ENCODE data around the gene RTP2.
"Not testable (repeated sequence)": the region's sequence is repeated elsewhere in the genome, so short reads cannot be mapped to it uniquely, and the experiment has no call there.

Gene RTP2

GRCh38 chr3:187689984-187690383, 12.4 kb downstream of the RTP2 start:
- DNase-seq (ENCODE audit: low read depth, low spot score), result no peak
- ChIA-PET CTCF (interaction anchor here (1.8 to 24.9 kb wide), 3 partner anchors 9 to 365 kb away, joined by 4 to 1530 read pairs (median 78); no protein-coding TSS in a partner anchor), POLR2A (no interaction called here)
- no peak for TF ChIP-seq CTCF (IDR thresholded peaks at IDR 0.05; ENCODE audit: insufficient read depth, low read length, missing control alignments)
- H3K4me3 ChIP-seq (ENCODE audit: low read depth, low read length), result no peak overlapping the region

DNA sequence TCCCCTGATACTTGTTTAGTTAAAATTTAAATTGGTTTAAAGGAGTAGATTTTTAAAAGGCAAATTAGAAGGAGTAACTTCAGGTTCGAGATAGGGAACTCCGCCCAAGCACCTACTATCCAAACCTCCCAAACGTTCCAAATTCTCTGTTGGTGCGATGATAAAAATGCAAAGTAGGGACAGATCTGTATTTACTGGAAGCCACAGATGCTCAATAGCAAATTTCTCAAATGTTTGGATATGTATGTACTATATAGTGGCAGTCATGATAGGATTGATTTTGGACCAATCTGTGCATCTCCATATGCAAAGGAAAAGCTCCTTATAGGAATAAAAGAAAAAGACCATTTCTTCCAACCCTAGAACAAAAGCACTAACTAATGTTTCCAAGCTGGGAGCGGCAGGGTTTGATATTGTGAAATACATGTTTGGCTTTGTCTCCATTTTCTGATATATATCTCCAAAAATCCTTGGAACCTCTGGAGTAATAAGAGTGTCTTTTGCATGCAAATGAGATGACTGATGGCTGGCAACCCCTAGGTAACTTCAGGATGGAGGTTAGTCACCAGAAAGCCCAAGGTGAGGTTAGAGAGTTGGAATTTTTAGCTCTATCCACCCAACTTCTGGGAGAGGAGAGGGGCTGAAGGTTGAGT, 15.6 kb downstream of the RTP2 start:
- no peak for DNase-seq (ENCODE audit: low read depth, low spot score)
- ChIA-PET POLR2A (no interaction called here), CTCF (interaction anchor here (1.2 to 24.9 kb wide), 4 partner anchors 6 to 468 kb away, joined by 3 to 1530 read pairs (median 308); no protein-coding TSS in a partner anchor)
- TF ChIP-seq CTCF (IDR thresholded peaks at IDR 0.05; ENCODE audit: insufficient read depth, low read length, missing control alignments), result no peak
- H3K4me3 ChIP-seq (ENCODE audit: low read depth, low read length), result no peak overlapping the region

DNA sequence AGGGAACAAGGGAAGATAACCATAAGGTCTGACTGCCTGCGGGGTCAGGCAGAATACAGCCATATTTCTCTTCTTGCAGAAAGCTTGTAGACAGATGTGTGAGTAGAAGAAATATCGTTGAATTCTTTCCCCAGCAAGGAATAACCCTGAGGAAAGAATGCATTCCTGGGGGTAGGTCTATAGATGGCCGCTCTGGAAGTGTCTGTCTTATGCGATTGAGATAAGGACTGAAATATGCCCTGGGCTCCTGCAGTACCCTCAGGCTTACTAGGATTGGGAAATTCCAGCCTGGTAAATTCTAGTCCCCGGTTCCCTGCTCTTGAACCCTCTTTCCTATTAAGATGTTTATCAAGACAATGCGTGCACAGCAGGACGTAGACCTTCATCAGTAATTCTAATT, 16.4 kb downstream of the RTP2 start:
- no peak for TF ChIP-seq CTCF (IDR thresholded peaks at IDR 0.05; ENCODE audit: insufficient read depth, low read length, missing control alignments)
- H3K4me3 ChIP-seq (ENCODE audit: low read depth, low read length), result no peak overlapping the region
- DNase-seq (ENCODE audit: low read depth, low spot score), result no peak
- ChIA-PET POLR2A (no interaction called here), CTCF (interaction anchor here (1.2 to 24.9 kb wide), 3 partner anchors 9 to 467 kb away, joined by 3 to 1530 read pairs (median 538); no protein-coding TSS in a partner anchor)

GRCh38 chr3:187684880-187685279, 17.5 kb downstream of the RTP2 start:
- POLR2A ChIA-PET, result no interaction called here
- no peak for DNase-seq (ENCODE audit: low read depth, low spot score)
- no peak for TF ChIP-seq CTCF (IDR thresholded peaks at IDR 0.05; ENCODE audit: insufficient read depth, low read length, missing control alignments)
- CTCF ChIA-PET, result interaction anchor here (1.2 to 24.9 kb wide), 5 partner anchors 17 to 466 kb away, joined by 3 to 1530 read pairs (median 6); no protein-coding TSS in a partner anchor
- H3K4me3 ChIP-seq (ENCODE audit: low read depth, low read length), result no peak overlapping the region

DNA sequence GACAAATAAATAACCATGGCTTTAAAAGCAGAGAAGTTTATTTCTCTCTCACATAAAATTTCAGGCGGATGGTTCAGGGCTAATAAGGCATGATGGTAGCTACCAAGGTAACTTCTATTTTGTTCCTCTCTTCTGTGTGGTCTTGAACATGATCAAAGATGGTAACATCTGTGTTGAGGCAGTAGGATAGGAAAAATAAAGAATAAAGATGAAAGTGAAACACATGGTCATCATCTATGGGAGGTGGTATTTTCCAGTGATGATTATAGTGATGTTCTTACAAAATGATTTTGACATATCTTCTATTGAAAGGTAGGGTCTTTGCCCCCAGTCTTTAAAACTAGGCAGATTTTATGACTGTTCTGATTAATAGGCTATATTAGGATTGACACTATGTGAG, 17.9 kb downstream of the RTP2 start:
- H3K4me3 ChIP-seq (ENCODE audit: low read depth, low read length), result no peak overlapping the region
- ChIA-PET POLR2A (no interaction called here), CTCF (interaction anchor here (0.6 to 24.9 kb wide), 9 partner anchors 11 to 571 kb away, joined by 3 to 1530 read pairs (median 4); partner anchors contain the start of gene RPL39L)
- DNase-seq (ENCODE audit: low read depth, low spot score), result no peak
- no peak for TF ChIP-seq CTCF (IDR thresholded peaks at IDR 0.05; ENCODE audit: insufficient read depth, low read length, missing control alignments)

DNA sequence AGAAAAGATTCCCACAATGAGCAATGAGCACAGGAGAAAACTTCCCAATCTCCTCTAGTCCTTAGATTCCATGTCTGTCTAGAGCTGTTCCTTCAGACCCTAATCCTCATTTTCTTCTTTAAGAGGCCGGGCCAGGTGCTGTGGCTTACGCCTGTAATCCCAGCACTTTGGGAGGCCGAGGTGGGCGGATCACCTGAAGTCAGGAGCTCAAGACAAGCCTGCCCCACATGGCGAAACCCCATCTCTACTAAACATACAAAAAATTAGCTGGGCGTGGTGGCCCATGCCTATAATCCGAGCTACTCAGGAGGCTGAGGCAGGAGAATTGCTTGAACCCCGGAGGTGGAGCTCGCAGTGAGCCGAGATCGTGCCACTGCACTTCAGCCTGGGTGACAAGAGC, 20.6 kb downstream of the RTP2 start:
- POLR2A ChIA-PET; H3K4me3 ChIP-seq (ENCODE audit: low read depth, low read length); DNase-seq (ENCODE audit: low read depth, low spot score): not testable (repeated sequence)
- CTCF ChIA-PET, result interaction anchor here (0.6 to 24.9 kb wide), 17 partner anchors 9 to 833 kb away, joined by 3 to 1530 read pairs (median 4); partner anchors contain the start of genes RPL39L and RTP2
